ENCODE results near the gene LSM3.

The LSM3 gene

GRCh38 chr3:14206548-14207177 is 28.0 kb downstream of the LSM3 start:
- DNase-seq = no peak
- TF ChIP-seq GATA1 (IDR thresholded peaks at IDR 0.05; ENCODE audit: low read depth, low read length) = no peak
- no peak for TF ChIP-seq POLR2A (IDR thresholded peaks at IDR 0.05; ENCODE audit: low read length)

GRCh38 chr3:14208168-14208567 is 29.6 kb downstream of the LSM3 start:
- TF ChIP-seq GATA1 (IDR thresholded peaks at IDR 0.05; ENCODE audit: low read depth, low read length) (no peak), POLR2A (IDR thresholded peaks at IDR 0.05; ENCODE audit: low read length) (no peak)
- DNase-seq = no peak

GRCh38 chr3:14208977-14209394 is 30.4 kb downstream of the LSM3 start:
- DNase-seq = no peak
- TF ChIP-seq GATA1 (IDR thresholded peaks at IDR 0.05; ENCODE audit: low read depth, low read length) (no peak), POLR2A (IDR thresholded peaks at IDR 0.05; ENCODE audit: low read length) (no peak)

- DNase-seq = no peak
Observed at GRCh38 chr3:14209581-14210289, 31.1 kb downstream of the LSM3 start.

GRCh38 chr3:14210290-14210688 is 31.7 kb downstream of the LSM3 start:
- no peak for TF ChIP-seq POLR2A (IDR thresholded peaks at IDR 0.05; ENCODE audit: low read length)
- no peak for TF ChIP-seq GATA1 (IDR thresholded peaks at IDR 0.05; ENCODE audit: low read depth, low read length)
- DNase-seq = no peak

More at GRCh38 chr3:14209581-14210289, 31.1 kb downstream of the LSM3 start:
- TF ChIP-seq GATA1 (IDR thresholded peaks at IDR 0.05; ENCODE audit: low read depth, low read length) (no peak), POLR2A (IDR thresholded peaks at IDR 0.05; ENCODE audit: low read length) (no peak)

- no peak for TF ChIP-seq POLR2A (IDR thresholded peaks at IDR 0.05; ENCODE audit: low read length)
- TF ChIP-seq GATA1 (IDR thresholded peaks at IDR 0.05; ENCODE audit: low read depth, low read length) = no peak
Observed at GRCh38 chr3:14210843-14211594, 32.4 kb downstream of the LSM3 start.

GRCh38 chr3:14211621-14212020 is 33.0 kb downstream of the LSM3 start:
- TF ChIP-seq GATA1 (IDR thresholded peaks at IDR 0.05; ENCODE audit: low read depth, low read length) = no peak
- TF ChIP-seq POLR2A (IDR thresholded peaks at IDR 0.05; ENCODE audit: low read length) = no peak
- no peak for DNase-seq

More at GRCh38 chr3:14210843-14211594, 32.4 kb downstream of the LSM3 start:
- DNase-seq = no peak

GRCh38 chr3:14212032-14212431 is 33.4 kb downstream of the LSM3 start:
- TF ChIP-seq POLR2A (IDR thresholded peaks at IDR 0.05; ENCODE audit: low read length) (no peak), GATA1 (IDR thresholded peaks at IDR 0.05; ENCODE audit: low read depth, low read length) (no peak)
- no peak for DNase-seq

- DNase-seq = no peak
- TF ChIP-seq POLR2A (IDR thresholded peaks at IDR 0.05; ENCODE audit: low read length) (no peak), GATA1 (IDR thresholded peaks at IDR 0.05; ENCODE audit: low read depth, low read length) (no peak)
Observed at GRCh38 chr3:14213066-14213774, 34.6 kb downstream of the LSM3 start.

GRCh38 chr3:14214764-14215163 is 36.1 kb downstream of the LSM3 start:
- TF ChIP-seq POLR2A (IDR thresholded peaks at IDR 0.05; ENCODE audit: low read length) (no peak), GATA1 (IDR thresholded peaks at IDR 0.05; ENCODE audit: low read depth, low read length) (no peak)
- no peak for DNase-seq

GRCh38 chr3:14216257-14217048 is 37.8 kb downstream of the LSM3 start:
- TF ChIP-seq POLR2A (IDR thresholded peaks at IDR 0.05; ENCODE audit: low read length) (no peak), GATA1 (IDR thresholded peaks at IDR 0.05; ENCODE audit: low read depth, low read length) (no peak)
- peak; percentile 50 to 63 for DNase-seq

GRCh38 chr3:14218355-14218754 is 39.7 kb downstream of the LSM3 start:
- no peak for TF ChIP-seq GATA1 (IDR thresholded peaks at IDR 0.05; ENCODE audit: low read depth, low read length)
- DNase-seq = no peak

GRCh38 chr3:14220933-14221332 is 42.3 kb downstream of the LSM3 start:
- TF ChIP-seq POLR2A (IDR thresholded peaks at IDR 0.05; ENCODE audit: low read length) (no peak), GATA1 (IDR thresholded peaks at IDR 0.05; ENCODE audit: low read depth, low read length) (no peak)
- no peak for DNase-seq

All from erythroblast (primary cell).